HepG2 (cell line): ENCODE results near the gene CCDC175. TPM values are rescaled to one million over a fixed set of nuclear protein-coding genes. Genes with fewer than 3 reads are reported as not detected.

Source experiments
- BHLHE40 ChIP-seq: IDR thresholded peaks from 2 replicates; pipeline ENCODE4 v1.6.1; 2011; ENCODE audit warnings: low read length, improper control_type of control experiment
- ISL2 ChIP-seq: sonication (generic); formaldehyde crosslinking; IDR thresholded peaks from 2 replicates; pipeline ENCODE4 v1.5.0; 2020; ENCODE audit warnings: missing genetic modification reagents
- KAT8 ChIP-seq: IDR thresholded peaks from 2 replicates; pipeline ENCODE4 v1.6.1; 2016; ENCODE audit warnings: missing genetic modification reagents, missing compliant biosample characterization
- KDM5A ChIP-seq: fragments of 200-600 bp; sonication (generic); IDR thresholded peaks from 2 replicates; pipeline ENCODE4 v1.7.0; 2018; ENCODE audit warnings: antibody characterized with exemption, mild to moderate bottlenecking, low read length, borderline replicate concordance
- MAFG ChIP-seq: sonication (generic); formaldehyde crosslinking; IDR thresholded peaks from 2 replicates; pipeline ENCODE4 v1.5.1; 2020; ENCODE audit warnings: mild to moderate bottlenecking, missing genetic modification reagents
- PPARG ChIP-seq: conservative IDR thresholded peaks from 2 replicates; pipeline ENCODE4 v1.6.1; 2016; ENCODE audit warnings: missing biosample characterization, missing genetic modification reagents
- RFXANK ChIP-seq: IDR thresholded peaks from 2 replicates; pipeline ENCODE4 v1.6.1; 2016
- SIX4 ChIP-seq: sonication (generic); formaldehyde crosslinking; IDR thresholded peaks from 2 replicates; pipeline ENCODE4 v1.4.0; 2020; ENCODE audit warnings: missing genetic modification reagents
- SRF ChIP-seq: IDR thresholded peaks from 2 replicates; pipeline ENCODE4 v1.6.1; 2011; ENCODE audit warnings: mild to moderate bottlenecking, low read depth, low read length, moderate library complexity
- SRSF9 ChIP-seq: fragments of 200-400 bp; formaldehyde crosslinking; IDR thresholded peaks from 2 replicates; pipeline ENCODE4 v1.6.1; 2018; ENCODE audit warnings: borderline replicate concordance, mild to moderate bottlenecking, low read depth, low read length; ENCODE audit not compliant: insufficient read depth, poor library complexity, severe bottlenecking
- ZNF292 ChIP-seq: sonication (generic); formaldehyde crosslinking; IDR thresholded peaks from 2 replicates; pipeline ENCODE4 v1.8.1; 2022; ENCODE audit warnings: mild to moderate bottlenecking, low read depth, missing genetic modification reagents, borderline replicate concordance
- ZNF660 ChIP-seq: sonication (generic); formaldehyde crosslinking; IDR thresholded peaks from 2 replicates; pipeline ENCODE4 v1.5.1; 2020; ENCODE audit warnings: mild to moderate bottlenecking, low read depth, missing genetic modification reagents, borderline replicate concordance
- ZNF724P ChIP-seq: sonication (generic); formaldehyde crosslinking; IDR thresholded peaks from 2 replicates; pipeline ENCODE4 v1.8.0; 2022; ENCODE audit warnings: missing genetic modification reagents, borderline replicate concordance
- ZSCAN25 ChIP-seq: sonication (generic); formaldehyde crosslinking; IDR thresholded peaks from 2 replicates; pipeline ENCODE4 v1.8.0; 2022; ENCODE audit warnings: mild to moderate bottlenecking, missing genetic modification reagents
- ZZZ3 ChIP-seq: sonication (generic); formaldehyde crosslinking; IDR thresholded peaks from 2 replicates; pipeline ENCODE4 v1.4.0; 2020; ENCODE audit warnings: missing genetic modification reagents, mild to moderate bottlenecking, borderline replicate concordance
- polyA plus RNA-seq, 8 experiments: library from polyadenylated mRNA; depleted of rRNA in 3 of 8; stranded (reverse) in 7 of 8; unstranded in 1 of 8; fragments of >200 nt; fragmentation: Illumina TruSeq in 4 of 8; extraction: Trizol in 4 of 8; gene quantifications; 2 replicates each; pipeline versions ENCODE4 v1.2.1 to v1.2.3, GENCODE V29; 2011 to 2016; ENCODE audit warnings: low read depth in 4 of 8, missing spikeins in 1 of 8, mixed read lengths in 1 of 8; ENCODE audit not compliant: insufficient read depth in 1 of 8
- total RNA-seq, 5 experiments: library from RNA; depleted of rRNA; stranded (reverse); fragments of >200 nt; fragmentation: Illumina TruSeq; extraction: Trizol; gene quantifications; 2 replicates each; pipeline ENCODE4 v1.2.3, GENCODE V29; 2016; ENCODE audit warnings: low read depth in 1 of 5
- TF ChIP-seq, protein P1 (sequence below): IDR thresholded peaks from 2 replicates; pipeline ENCODE4 v1.6.1; 2012; ENCODE audit warnings: inconsistent platforms
- TF ChIP-seq, protein P2 (sequence below): sonication (generic); formaldehyde crosslinking; IDR thresholded peaks from 2 replicates; pipeline ENCODE4 v1.5.1; 2020; ENCODE audit warnings: mild to moderate bottlenecking, missing genetic modification reagents, moderate library complexity
- TF ChIP-seq, protein P3 (sequence below): sonication (generic); formaldehyde crosslinking; IDR thresholded peaks from 2 replicates; pipeline ENCODE4 v1.8.1; 2023; ENCODE audit warnings: mild to moderate bottlenecking, moderate library complexity, missing genetic modification reagents
- TF ChIP-seq, protein P4 (sequence below): IDR thresholded peaks from 2 replicates; pipeline ENCODE4 v1.6.1; 2016; ENCODE audit warnings: mild to moderate bottlenecking, missing biosample characterization, missing genetic modification reagents
- TF ChIP-seq, protein P5 (sequence below): sonication (generic); formaldehyde crosslinking; IDR thresholded peaks from 2 replicates; pipeline ENCODE4 v1.9.0; 2021; ENCODE audit warnings: missing genetic modification reagents, borderline replicate concordance

Gene CCDC175
- total and polyA plus RNA-seq, 2 of the 13 experiments (the other 11 are each of a cell fraction or from before 2014, with no cell fraction given), result not detected

DNA sequence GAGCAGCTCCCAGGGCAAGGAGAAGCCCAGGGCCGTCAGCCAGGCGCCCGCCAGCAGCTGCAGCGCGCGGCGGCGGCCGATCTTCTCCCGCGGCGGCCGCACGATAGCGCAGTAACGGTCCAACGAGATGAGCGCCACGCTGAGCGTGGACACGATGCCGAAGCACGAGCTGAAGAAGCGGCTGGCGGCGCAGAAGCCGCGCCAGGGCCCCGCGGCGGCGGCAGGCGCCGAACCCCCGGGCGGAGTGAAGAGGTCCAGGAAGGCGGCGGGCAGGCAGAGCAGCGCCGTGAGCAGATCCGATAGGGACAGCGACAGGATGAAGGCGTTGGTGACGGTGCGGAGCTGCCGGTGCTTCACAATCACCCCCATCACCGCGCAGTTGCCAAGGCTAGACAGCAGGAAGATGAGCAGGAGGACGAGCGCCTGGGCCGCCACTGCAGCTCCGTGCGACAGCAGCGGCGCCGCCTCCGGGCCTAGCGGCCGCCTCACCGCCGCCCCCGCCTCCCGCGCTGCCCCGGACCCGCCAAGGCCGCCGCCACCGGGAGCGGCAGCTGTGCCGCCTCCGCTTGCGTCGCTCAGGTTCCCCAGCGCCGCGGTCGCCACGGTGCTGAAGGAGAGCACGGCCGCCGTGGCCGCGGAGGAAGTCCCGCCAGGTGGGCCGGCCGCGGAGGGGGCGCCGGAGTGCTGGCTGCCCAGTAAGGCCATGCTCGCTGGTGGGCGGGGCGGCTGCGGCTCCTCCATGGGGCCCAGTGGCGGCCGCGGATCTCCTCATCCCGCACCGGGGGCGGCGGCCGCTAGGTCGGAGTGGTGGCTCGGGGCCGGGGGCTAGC is 111.9 kb downstream of the CCDC175 start (continued):
- TF ChIP-seq, protein P1, sequence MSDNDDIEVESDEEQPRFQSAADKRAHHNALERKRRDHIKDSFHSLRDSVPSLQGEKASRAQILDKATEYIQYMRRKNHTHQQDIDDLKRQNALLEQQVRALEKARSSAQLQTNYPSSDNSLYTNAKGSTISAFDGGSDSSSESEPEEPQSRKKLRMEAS, result peak; percentile 26
- TF ChIP-seq ZSCAN25 (CRISPR knock-in tag) (no peak), KAT8 (no peak), KDM5A (no peak), SIX4 (CRISPR knock-in tag) (no peak), ZNF724P (CRISPR knock-in tag) (no peak), ZNF660 (no peak), RFXANK (CRISPR knock-in tag) (no peak), ZNF292 (CRISPR knock-in tag) (no peak), SRSF9 (no peak), BHLHE40 (no peak), MAFG (CRISPR knock-in tag) (no peak), ISL2 (CRISPR knock-in tag) (no peak), ZZZ3 (no peak), SRF (no peak), PPARG (CRISPR knock-in tag) (no peak)
- TF ChIP-seq, protein P2, sequence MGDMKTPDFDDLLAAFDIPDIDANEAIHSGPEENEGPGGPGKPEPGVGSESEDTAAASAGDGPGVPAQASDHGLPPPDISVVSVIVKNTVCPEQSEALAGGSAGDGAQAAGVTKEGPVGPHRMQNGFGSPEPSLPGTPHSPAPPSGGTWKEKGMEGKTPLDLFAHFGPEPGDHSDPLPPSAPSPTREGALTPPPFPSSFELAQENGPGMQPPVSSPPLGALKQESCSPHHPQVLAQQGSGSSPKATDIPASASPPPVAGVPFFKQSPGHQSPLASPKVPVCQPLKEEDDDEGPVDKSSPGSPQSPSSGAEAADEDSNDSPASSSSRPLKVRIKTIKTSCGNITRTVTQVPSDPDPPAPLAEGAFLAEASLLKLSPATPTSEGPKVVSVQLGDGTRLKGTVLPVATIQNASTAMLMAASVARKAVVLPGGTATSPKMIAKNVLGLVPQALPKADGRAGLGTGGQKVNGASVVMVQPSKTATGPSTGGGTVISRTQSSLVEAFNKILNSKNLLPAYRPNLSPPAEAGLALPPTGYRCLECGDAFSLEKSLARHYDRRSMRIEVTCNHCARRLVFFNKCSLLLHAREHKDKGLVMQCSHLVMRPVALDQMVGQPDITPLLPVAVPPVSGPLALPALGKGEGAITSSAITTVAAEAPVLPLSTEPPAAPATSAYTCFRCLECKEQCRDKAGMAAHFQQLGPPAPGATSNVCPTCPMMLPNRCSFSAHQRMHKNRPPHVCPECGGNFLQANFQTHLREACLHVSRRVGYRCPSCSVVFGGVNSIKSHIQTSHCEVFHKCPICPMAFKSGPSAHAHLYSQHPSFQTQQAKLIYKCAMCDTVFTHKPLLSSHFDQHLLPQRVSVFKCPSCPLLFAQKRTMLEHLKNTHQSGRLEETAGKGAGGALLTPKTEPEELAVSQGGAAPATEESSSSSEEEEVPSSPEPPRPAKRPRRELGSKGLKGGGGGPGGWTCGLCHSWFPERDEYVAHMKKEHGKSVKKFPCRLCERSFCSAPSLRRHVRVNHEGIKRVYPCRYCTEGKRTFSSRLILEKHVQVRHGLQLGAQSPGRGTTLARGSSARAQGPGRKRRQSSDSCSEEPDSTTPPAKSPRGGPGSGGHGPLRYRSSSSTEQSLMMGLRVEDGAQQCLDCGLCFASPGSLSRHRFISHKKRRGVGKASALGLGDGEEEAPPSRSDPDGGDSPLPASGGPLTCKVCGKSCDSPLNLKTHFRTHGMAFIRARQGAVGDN (CRISPR knock-in tag), result peak; percentile 76
- TF ChIP-seq, protein P3, sequence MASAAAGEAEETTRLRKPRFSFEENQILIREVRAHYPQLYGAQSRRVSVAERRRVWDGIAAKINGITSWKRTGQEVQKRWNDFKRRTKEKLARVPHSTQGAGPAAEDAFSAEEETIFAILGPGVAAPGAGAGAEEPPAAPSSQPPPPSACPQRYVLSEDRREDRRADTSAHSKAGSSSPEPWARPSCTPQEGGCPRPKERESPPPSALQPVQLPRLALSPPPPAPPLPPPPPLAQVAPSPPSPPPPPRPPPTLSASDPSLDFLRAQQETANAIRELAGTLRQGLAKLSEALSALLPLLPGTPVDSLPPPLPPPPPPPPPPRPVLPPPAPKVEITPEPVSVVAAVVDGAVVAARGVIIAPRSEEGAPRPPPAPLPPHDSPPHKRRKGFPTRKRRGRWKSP (CRISPR knock-in tag), result peak; percentile 57; the same call in 1 of the 2 replicates
- TF ChIP-seq, protein P4, sequence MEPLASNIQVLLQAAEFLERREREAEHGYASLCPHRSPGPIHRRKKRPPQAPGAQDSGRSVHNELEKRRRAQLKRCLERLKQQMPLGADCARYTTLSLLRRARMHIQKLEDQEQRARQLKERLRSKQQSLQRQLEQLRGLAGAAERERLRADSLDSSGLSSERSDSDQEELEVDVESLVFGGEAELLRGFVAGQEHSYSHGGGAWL (CRISPR knock-in tag), result no peak
- TF ChIP-seq, protein P5, sequence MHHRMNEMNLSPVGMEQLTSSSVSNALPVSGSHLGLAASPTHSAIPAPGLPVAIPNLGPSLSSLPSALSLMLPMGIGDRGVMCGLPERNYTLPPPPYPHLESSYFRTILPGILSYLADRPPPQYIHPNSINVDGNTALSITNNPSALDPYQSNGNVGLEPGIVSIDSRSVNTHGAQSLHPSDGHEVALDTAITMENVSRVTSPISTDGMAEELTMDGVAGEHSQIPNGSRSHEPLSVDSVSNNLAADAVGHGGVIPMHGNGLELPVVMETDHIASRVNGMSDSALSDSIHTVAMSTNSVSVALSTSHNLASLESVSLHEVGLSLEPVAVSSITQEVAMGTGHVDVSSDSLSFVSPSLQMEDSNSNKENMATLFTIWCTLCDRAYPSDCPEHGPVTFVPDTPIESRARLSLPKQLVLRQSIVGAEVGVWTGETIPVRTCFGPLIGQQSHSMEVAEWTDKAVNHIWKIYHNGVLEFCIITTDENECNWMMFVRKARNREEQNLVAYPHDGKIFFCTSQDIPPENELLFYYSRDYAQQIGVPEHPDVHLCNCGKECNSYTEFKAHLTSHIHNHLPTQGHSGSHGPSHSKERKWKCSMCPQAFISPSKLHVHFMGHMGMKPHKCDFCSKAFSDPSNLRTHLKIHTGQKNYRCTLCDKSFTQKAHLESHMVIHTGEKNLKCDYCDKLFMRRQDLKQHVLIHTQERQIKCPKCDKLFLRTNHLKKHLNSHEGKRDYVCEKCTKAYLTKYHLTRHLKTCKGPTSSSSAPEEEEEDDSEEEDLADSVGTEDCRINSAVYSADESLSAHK (CRISPR knock-in tag), result no peak
